Erythroblast (primary cell): Measurements from ENCODE around the gene RREB1.

Experiments
- GATA1 ChIP-seq: IDR thresholded peaks from 2 replicates; pipeline ENCODE4 v1.6.1; 2011; ENCODE audit warnings: low read depth, mild to moderate bottlenecking, control low read depth, low read length, moderate library complexity
- POLR2A ChIP-seq: IDR thresholded peaks from 2 replicates; pipeline ENCODE4 v1.6.1; 2011; ENCODE audit warnings: mild to moderate bottlenecking, low read length

- TF ChIP-seq POLR2A: no peak
- no peak for TF ChIP-seq GATA1
Measured at GRCh38 chr6:7142228-7142801, 34.6 kb downstream of the RREB1 start.
